GM06990 (cell line): ENCODE measurements around the gene SEMA7A.

Experiments
- DNase-seq: peaks from one replicate; pipeline ENCODE4 v3.0.0-alpha.2; 2011; ENCODE audit not compliant: insufficient read length; ENCODE audit errors: extremely low read depth
- H3K27me3 ChIP-seq: replicated peaks from 2 replicates; pipeline ENCODE4 v1.6.0; 2011; ENCODE audit warnings: low read length; ENCODE audit not compliant: control insufficient read depth, insufficient read depth
- H3K36me3 ChIP-seq: 2 replicates; pipeline ENCODE4 v1.5.1; 2011; ENCODE audit warnings: low read length; ENCODE audit not compliant: control insufficient read depth, insufficient read depth
- H3K4me3 ChIP-seq: replicated peaks from 2 replicates; pipeline ENCODE4 v1.5.1; 2011; ENCODE audit warnings: low read depth, mild to moderate bottlenecking, control low read depth, low read length
- CTCF ChIP-seq: IDR thresholded peaks from 2 replicates; pipeline ENCODE4 v1.5.1; 2011; ENCODE audit warnings: low read length, control low read depth, mild to moderate bottlenecking, inconsistent platforms; ENCODE audit not compliant: insufficient read depth, poor library complexity, severe bottlenecking

SEMA7A gene

GRCh38 chr15:74397239-74398068, 36.3 kb downstream of the SEMA7A start:
- no peak for TF ChIP-seq CTCF
- H3K27me3 ChIP-seq, result no peaks in the 10 kb centered on the region
- H3K4me3 ChIP-seq, result peak overlapping the region; percentile 44

GRCh38 chr15:74396445-74397238, 37.1 kb downstream of the SEMA7A start:
- Histone ChIP-seq H3K27me3 (no peaks in the 10 kb centered on the region), H3K4me3 (peak overlapping the region; percentile 44), H3K36me3 (0 out of 2 replicates have a peak, but pooled peaks cover 1% of the 10 kb centered on the region)
- DNase-seq, result peak; percentile 86
- peak; percentile 45 for TF ChIP-seq CTCF

More at GRCh38 chr15:74397239-74398068, 36.3 kb downstream of the SEMA7A start:
- peak; percentile 81 for DNase-seq
- 0 out of 2 replicates have a peak, but pooled peaks cover 1% of the 10 kb centered on the region for H3K36me3 ChIP-seq

- H3K4me3 ChIP-seq, result no peak overlapping the region
- no peak for TF ChIP-seq CTCF
- no peaks in the 10 kb centered on the region for H3K27me3 ChIP-seq
- DNase-seq, result no peak
- H3K36me3 ChIP-seq, result 0 out of 2 replicates have a peak, but pooled peaks cover 1% of the 10 kb centered on the region
Measured at GRCh38 chr15:74396146-74396438, 37.7 kb downstream of the SEMA7A start.

- no peaks in the 10 kb centered on the region for H3K27me3 ChIP-seq
- H3K4me3 ChIP-seq, result no peak overlapping the region
- no peak for TF ChIP-seq CTCF
- no peak for DNase-seq
- H3K36me3 ChIP-seq, result 0 out of 2 replicates have a peak, but pooled peaks cover 1% of the 10 kb centered on the region
Measured at GRCh38 chr15:74395319-74396145, 38.2 kb downstream of the SEMA7A start.

- Histone ChIP-seq H3K27me3 (no peaks in the 10 kb centered on the region), H3K4me3 (no peak overlapping the region), H3K36me3 (0 out of 2 replicates have a peak, but pooled peaks cover 1% of the 10 kb centered on the region)
- DNase-seq, result peak; percentile 66
- TF ChIP-seq CTCF, result no peak
Measured at GRCh38 chr15:74394090-74394846, 39.5 kb downstream of the SEMA7A start.
